Left renal cortex interstitium (tissue), 4 donors: ENCODE results near the gene MLX. TPM values are rescaled to one million over a fixed set of nuclear protein-coding genes. Genes with fewer than 3 reads are reported as not detected.
"Not testable (repeated sequence)": the region's sequence is repeated elsewhere in the genome, so short reads cannot be mapped to it uniquely, and the experiment has no call there.

Source experiments
- DNase-seq, 4 donors: peaks; one replicate each; pipeline ENCODE4 v3.0.0-alpha.2; 2013; ENCODE audit warnings: low read depth in 4 of 4, low spot score in 2 of 4, missing footprints in 1 of 4
- polyA plus RNA-seq, 4 donors: library from polyadenylated mRNA; unstranded; fragments of 120-200 nt; gene quantifications; one replicate each; pipeline ENCODE4 v1.2.1, GENCODE V29; 2013; ENCODE audit not compliant: insufficient read length in 4 of 4

The MLX gene
- polyA plus RNA-seq, 4 donors, result 33.4 to 42.6 (median 35.8) TPM

DNA sequence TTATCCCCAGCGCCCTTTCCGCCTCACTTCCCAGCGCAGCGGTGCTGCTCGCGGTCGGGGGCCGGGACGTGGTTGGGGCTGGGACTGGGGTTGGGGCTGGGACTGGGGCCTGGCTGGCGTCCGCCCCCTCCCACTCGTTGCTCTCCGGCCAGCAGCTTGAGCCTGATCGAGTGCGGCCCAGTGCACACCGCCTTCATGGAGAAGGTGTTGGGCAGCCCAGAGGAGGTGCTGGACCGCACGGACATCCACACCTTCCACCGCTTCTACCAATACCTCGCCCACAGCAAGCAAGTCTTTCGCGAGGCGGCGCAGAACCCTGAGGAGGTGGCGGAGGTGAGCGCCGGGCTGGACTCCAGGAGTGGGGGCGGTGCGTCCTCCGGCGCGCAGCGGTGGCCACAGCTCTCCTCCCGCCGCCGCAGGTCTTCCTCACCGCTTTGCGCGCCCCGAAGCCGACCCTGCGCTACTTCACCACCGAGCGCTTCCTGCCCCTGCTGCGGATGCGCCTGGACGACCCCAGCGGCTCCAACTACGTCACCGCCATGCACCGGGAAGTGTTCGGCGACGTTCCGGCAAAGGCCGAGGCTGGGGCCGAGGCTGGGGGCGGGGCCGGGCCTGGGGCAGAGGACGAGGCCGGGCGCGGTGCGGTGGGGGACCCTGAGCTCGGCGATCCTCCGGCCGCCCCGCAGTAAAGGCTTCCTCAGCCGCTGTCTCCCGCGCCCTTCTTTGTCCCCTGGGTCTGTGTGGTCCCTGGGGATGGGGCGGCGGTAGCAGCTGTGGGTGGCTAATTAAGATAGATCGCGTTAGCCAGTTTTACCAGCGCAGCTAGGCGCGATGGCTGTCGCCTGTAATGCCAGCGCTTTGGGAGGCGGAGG is 12.4 kb upstream of the MLX start:
- DNase-seq, result peak in 1 of 4 donors; percentile 85

DNA sequence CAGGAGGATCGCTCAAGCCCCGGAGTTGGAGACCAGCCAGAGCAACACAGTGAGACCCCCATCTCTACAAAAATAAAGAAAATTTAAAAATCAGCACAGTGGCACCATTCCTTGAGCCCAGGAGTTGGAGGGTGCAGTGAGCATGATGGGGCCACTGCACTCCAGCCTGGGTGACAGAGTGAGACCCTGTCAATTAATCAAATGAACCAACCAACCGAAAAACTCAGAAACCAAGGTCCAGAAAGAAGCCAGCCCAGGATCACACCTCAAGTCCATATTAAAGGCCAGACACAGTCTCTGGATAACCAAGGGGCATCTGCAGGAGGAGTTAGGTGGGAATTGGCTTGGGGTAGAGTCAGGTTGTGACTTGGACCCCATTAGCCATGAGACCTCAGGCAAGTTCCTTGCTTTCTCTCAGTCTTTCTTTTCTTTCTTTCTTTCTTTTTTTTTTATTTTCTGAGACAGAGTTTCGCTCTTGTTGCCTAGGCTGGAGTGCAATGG is 11.7 kb upstream of the MLX start:
- DNase-seq, result no peak

DNA sequence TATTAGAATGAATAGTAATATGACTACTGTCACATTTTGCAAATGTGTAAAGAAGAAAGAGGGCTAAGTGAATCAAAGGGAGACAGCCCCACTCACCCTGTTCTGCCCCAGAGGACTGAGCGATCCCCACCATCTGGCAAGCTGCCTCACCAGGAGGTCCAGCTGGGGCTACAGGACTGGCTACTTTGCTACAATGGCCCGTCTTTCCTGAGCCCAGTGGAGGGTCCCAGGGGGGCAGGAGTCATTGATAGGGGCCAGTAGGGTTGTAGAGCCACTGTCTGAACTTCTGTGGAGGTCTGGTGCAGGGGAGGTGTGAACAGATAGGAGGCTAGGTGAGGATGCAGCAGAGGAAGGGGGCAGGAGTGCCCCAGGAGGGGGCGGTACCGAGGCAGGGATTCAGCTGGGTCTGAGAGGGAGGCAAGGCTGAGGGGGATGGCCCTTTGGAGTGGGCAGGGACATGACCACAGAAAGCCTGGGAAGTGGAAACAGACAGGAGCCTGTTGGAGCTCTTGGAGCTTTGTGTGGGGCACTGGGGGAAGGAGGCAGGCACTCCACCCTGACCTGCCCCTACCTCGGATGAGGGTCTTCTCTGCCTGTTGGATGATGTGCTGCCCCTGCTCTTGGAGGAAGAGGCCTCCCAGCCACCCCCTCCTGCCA is 10.8 kb upstream of the MLX start:
- DNase-seq, result not testable (repeated sequence)

DNA sequence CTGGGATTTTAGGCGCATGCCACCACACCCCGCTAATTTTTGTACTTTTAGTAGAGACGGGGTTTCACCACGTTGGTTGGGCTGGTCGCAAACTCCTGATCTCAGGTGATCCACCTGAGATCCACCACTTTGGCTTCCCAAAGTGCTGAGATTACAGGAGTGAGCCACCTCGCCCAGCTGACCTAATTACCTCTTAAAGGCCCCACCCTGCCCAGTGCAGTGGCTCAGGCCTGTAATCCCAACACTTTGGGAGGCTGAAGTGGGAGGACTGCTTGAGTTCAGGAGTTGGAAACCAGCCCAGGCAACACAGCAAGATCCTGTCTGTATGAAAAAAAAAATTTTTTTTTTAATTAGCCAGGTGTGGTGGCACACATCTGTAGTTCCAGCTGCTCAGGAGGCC is 7.8 kb upstream of the MLX start:
- DNase-seq, result no peak

DNA sequence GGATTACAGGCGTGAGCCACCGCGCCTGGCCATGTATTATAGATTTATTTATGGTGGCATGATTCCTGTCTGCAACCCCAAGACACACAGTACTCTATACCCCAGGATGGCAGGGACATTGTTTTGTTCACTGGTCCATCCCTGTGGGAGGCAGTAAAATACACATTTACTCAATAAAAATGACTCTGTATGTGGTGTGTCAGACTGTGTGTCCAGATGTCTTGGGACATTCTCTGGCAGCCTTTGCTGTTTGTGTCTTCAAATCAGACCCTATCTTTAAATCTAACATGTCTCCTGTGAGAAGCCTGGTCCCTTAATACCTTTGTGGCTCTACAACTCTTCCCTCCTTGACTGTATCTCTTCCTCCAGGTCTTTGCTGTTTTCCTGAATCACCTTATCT is 6.7 kb upstream of the MLX start:
- DNase-seq, result no peak

- peak; percentile 90 to 97 (median 93) for DNase-seq
Measured at GRCh38 chr17:42561897-42562387, 5.0 kb upstream of the MLX start, which contains the start of gene COASY. COASY (plus strand) TSS chr17:42562148; CDS start chr17:42562623, 475 bp downstream.

DNA sequence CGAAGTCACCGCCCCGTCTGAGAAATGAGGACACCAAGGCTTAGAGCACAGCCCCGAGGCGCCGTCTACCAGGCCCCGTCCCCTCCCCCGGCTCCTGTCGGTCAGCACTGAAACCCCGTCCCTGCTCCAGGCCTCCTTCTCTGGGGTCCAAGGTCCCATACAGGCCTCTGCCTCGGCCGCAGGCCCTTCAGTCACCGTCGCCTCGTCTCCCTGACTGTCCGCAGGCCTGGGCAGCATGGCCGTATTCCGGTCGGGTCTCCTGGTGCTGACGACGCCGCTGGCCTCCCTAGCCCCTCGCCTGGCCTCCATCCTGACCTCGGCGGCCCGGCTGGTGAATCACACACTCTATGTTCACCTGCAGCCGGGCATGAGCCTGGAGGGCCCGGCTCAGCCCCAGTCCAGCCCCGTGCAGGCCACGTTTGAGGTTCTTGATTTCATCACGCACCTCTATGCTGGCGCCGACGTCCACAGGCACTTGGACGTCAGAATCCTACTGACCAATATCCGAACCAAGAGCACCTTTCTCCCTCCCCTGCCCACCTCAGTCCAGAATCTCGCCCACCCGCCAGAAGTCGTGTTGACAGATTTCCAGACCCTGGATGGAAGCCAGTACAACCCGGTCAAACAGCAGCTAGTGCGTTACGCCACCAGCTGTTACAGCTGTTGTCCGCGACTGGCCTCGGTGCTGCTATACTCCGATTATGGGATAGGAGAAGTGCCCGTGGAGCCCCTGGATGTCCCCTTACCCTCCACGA is 4.3 kb upstream of the MLX start:
- no peak for DNase-seq

DNA sequence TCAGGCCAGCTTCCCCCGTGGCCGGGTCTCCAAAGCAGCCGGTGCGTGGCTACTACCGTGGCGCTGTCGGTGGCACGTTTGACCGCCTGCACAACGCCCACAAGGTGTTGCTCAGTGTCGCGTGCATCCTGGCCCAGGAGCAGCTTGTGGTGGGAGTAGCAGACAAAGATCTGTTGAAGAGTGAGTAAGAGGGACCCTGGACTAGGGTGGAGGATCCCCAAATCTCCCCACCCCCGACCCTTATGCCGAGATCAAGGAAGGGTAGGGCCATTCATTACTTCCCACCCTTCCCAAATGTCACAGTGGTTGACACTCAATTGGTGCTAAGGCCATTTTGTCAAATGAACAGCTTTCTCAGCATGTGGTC is 3.8 kb upstream of the MLX start:
- DNase-seq, result no peak

DNA sequence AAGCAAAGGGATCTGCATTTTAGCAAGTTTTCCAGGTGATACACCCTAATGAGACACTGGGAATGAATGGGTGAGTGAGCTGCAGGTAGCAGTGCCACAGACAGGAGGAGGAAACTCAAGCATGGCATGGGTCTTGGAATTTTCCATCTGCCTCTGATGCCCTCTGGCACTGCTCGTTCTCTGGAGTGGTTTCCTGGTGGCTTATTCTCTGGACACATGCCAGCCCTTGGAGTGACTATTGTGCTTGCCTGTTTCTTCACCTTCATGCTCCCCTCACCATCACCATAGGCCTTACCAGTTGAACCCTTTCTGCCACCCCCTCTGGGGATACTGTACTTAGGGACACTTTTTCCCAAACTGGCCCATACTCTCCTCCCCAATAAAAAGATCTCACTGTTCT is 3.4 kb upstream of the MLX start:
- no peak for DNase-seq

DNA sequence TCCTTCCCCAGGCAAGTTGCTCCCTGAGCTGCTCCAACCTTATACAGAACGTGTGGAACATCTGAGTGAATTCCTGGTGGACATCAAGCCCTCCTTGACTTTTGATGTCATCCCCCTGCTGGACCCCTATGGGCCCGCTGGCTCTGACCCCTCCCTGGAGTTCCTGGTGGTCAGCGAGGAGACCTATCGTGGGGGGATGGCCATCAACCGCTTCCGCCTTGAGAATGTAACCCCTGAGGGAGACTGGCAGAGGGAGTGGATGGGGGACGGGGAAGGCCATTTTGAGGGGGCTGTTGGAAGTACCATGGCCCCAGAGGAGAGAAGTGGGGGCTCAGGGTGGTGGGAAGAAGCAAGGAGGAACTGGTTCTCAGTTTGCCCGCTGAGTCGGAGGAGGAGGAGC is 3.0 kb upstream of the MLX start:
- no peak for DNase-seq

GRCh38 chr17:42564815-42565522 is 1.9 kb upstream of the MLX start:
- no peak for DNase-seq

DNA sequence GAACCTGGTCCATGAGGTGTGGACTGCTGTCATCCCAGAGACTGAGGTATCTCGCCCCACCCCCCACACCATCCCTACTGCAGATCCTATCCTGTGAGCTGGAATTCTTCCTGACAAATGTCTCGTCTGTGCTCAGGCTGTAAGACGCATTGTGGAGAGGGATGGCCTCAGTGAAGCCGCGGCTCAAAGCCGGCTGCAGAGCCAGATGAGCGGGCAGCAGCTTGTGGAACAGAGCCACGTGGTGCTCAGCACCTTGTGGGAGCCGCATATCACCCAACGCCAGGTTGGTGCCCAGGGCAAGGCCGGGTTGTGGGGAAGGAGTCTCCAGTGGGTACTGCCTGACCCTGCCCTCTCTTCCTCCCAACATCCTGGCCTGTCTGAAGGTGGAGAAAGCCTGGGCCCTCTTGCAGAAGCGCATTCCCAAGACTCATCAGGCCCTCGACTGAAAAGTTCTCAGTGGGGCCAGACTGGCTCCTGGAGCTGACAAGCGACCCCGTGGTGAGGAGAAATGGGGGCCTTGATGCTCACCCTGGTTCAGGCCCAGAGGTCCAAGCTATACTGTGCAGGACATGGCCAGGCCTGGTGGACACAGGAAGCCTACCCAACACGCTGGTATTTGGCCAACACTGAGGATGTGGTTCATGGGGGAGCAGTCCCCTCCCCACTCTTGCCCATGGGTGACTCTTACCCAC is 1.2 kb upstream of the MLX start:
- no peak for DNase-seq

GRCh38 chr17:42566215-42566882 is 551 bp upstream of the MLX start:
- DNase-seq, result no peak

GRCh38 chr17:42568341-42569111 is 1.6 kb downstream of the MLX start:
- DNase-seq, result no peak

DNA sequence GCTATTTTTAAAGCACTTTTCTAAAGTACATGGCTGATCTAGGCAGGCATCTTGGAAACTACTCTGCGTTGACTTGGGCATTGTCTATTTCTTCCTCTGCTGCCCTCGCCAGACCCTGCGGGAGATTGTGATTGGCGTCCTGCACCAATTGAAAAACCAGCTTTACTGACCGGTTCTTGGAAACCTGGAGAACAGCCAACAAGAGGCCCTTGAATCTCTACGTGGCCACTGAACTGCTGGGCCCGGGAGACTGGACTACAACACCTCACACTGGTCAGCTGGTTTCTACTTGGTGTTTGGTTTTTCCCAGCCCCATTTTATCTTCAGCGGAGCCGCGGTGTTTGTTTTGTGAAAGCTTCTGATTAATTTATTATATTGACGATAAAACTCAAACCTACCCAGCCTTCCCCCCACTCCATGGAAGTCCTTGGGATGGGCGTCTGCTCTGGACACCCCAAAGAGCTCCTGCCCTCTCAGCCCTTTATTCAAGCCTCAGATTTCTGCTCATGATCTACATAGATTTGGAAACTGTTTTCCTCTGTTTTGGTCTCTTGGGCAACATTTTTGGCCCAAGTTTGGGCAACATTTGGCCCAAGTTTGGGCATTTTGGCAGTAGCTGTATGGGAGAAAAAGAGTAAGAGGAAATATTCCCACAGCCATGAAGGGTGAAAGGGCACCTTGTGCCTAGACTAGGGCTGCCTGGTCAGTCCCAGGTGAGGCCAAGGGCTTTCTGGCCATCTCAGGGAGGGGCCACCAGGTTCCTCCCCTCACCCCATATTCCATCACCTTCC is 4.7 kb downstream of the MLX start:
- no peak for DNase-seq

GRCh38 chr17:42573095-42573494 is 6.2 kb downstream of the MLX start:
- DNase-seq, result no peak

GRCh38 chr17:42574463-42574862 is 7.6 kb downstream of the MLX start:
- no peak for DNase-seq

- DNase-seq, result no peak
Measured at GRCh38 chr17:42577140-42577531, 10.2 kb downstream of the MLX start.
